NCI-H748 treated with DMSO at 0.1 percent for 48 hours (cell line): ENCODE results near the gene SMARCA1.

Experiments used
- DNase-seq: peaks from one replicate; lab custom pipeline; 2025; lab: John Stamatoyannopoulos, UW

SMARCA1 gene

GRCh38 chrX:129452523-129452922, 70.8 kb downstream of the SMARCA1 start:
- no peak for DNase-seq

DNA sequence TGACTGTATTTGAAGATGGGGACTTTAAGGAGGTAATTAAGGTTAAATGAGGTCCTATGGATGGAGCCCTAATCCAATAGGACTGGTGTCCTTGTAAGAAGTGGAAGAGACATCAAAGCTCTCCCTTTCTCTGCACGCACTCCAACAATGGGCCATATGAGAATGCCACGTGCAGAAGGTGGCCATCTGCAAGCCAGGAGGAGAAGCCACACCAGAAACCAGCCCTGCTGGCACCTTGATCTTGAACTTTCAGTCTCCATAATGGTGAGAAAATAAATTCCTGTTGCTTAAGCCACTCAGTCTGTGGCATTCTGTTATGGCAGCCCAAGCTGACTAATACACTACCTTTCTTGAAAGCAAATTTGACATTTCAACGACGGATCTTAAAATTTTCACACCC, 73.2 kb downstream of the SMARCA1 start:
- DNase-seq = no peak

- no peak for DNase-seq
These were observed 74.1 kb downstream of the SMARCA1 start for GRCh38 chrX:129449148-129449547.

DNA sequence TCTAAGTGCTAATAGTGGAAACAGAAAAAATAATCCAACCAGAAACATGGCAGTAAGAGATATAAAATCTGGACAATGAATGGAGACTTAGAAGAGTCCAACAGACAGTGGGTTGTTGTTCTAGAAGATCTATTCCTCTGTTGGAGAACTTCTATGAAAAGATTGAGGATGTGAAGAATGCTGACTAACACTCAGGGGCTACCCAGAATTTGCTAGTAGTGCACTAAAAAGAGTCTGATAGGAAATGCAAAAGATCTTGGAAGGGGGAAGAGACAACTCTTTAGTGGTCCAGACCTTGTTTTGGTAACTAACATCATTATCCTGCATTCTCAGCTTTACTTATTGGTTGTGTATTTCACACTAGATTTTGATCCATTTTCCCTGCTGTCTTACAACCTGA, 77.9 kb downstream of the SMARCA1 start:
- no peak for DNase-seq

GRCh38 chrX:129433945-129434344, 89.3 kb downstream of the SMARCA1 start:
- no peak for DNase-seq

DNA sequence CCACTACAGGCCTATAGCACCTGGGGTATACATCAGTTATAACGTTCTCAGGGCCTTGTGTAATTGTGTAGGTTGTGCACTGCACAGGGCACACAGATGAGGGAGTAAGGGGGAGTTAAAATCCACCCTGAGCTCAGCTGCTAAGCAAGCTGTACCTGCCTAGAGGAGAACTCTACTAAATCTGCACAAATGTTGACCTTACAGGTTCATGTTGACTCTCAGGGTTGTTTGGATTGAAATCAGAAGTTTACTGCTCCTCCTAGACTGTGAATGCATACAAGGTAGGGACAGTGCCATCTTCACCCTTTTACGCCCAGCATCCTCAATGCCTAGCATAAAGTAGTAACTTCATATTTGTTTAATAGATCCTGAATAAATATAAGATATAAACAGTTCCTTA, 89.8 kb downstream of the SMARCA1 start:
- DNase-seq = no peak

GRCh38 chrX:129427267-129427666, 96.0 kb downstream of the SMARCA1 start:
- DNase-seq = no peak

- DNase-seq = no peak
These were observed 100.1 kb downstream of the SMARCA1 start for GRCh38 chrX:129423191-129423590.

GRCh38 chrX:129404670-129405008, 118.7 kb downstream of the SMARCA1 start:
- DNase-seq = no peak

GRCh38 chrX:129403974-129404669, 119.2 kb downstream of the SMARCA1 start:
- no peak for DNase-seq
